GM18909 (cell line): ENCODE data around the gene SKOR1.

ENCODE experiments used
- ATAC-seq: cut with Tn5 transposase; IDR thresholded peaks from one replicate; pipeline ENCODE4 v1.9.1; 2021; ENCODE audit warnings: mild to moderate bottlenecking; ENCODE audit not compliant: unreplicated experiment, poor library complexity

The SKOR1 gene, protein sequence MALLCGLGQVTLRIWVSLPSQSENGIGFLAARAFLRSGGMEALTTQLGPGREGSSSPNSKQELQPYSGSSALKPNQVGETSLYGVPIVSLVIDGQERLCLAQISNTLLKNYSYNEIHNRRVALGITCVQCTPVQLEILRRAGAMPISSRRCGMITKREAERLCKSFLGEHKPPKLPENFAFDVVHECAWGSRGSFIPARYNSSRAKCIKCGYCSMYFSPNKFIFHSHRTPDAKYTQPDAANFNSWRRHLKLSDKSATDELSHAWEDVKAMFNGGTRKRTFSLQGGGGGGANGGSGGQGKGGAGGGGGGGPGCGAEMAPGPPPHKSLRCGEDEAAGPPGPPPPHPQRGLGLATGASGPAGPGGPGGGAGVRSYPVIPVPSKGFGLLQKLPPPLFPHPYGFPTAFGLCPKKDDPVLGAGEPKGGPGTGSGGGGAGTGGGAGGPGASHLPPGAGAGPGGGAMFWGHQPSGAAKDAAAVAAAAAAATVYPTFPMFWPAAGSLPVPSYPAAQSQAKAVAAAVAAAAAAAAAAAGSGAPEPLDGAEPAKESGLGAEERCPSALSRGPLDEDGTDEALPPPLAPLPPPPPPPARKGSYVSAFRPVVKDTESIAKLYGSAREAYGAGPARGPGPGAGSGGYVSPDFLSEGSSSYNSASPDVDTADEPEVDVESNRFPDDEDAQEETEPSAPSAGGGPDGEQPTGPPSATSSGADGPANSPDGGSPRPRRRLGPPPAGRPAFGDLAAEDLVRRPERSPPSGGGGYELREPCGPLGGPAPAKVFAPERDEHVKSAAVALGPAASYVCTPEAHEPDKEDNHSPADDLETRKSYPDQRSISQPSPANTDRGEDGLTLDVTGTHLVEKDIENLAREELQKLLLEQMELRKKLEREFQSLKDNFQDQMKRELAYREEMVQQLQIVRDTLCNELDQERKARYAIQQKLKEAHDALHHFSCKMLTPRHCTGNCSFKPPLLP

DNA sequence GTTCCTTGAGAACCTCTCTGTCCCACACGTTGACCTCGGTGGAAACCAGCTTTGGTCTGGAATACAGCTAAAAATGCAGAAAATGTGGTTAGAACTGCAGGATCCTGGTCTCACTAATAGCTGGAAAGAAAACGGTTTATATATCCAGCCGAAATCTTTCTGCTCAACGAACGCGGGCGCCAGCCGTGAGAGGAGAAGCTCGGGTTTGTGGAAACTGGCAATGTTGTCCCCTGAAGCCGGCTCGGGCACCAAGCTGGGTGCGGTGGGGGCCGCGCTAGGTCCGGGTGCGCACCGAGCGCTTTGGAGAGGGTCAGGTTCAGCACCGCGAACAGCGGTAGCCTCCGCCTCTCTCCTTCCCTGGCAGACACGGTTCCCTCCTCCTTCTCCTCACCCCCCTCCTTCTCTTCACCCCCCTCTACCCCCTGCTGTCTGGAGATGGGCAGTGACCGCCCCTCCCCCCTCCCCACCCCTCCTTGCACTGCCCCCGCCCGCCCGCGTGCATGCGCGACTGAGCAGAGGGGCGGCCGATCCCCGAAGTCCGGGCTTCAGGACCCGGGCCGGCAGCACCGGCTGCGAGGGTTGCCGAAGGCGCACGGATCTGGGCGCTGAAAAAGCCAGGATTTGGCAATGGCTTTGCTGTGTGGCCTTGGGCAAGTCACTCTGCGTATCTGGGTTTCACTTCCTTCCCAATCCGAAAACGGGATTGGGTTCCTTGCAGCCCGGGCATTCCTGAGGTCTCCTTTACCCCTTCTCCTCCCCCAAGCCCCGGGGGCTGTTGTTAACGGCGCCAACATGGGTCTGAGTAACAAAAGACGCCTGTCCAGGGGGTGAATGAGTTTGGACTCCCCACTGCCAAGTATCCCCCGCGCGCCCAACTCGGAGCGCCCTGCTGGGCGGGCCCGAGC is at the start of gene SKOR1:
TSS of gene SKOR1 (plus strand) at position 534 of the 905 bp plus-strand sequence. CDS start at position 628, 94 bp downstream.
- ATAC-seq = no peak

DNA sequence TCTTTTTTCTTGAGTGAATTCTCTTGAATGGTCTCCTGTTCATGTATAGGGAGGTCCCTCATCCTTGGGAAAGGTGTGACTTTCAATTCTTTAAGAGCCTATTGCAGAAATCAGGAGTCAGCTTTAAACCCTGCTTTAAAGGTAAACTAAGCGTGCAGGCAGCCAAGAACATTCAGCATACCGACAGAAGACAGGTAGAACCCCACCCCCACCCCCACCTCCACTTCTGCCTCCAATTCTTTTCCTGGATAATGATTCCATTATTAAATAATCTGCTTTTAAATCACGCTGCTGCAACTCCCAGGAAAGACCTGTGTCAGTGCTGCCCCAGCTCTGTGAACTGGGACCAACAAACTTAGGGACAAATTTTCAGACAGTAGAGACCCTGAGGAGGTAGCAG is 49.3 kb upstream of the SKOR1 start:
- no peak for ATAC-seq

DNA sequence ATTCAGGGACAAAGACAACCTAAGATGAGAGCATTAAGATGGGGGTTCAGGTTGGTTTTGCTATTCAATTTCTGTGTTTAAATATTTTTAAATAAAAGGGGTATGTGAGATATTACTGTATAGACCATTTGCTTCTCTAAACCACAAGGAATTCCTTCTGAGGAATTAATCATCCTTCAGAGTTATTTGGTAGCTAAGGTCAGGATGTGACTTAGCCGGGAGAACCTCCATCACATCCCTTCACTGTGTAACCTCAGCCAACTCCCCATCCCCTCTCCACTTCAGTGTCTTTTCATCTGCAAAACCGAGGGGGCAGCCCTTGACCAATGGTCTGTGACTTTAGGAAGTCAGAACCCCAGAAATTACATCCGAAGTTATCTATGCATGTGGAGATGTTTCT is 48.7 kb upstream of the SKOR1 start:
- ATAC-seq = no peak

DNA sequence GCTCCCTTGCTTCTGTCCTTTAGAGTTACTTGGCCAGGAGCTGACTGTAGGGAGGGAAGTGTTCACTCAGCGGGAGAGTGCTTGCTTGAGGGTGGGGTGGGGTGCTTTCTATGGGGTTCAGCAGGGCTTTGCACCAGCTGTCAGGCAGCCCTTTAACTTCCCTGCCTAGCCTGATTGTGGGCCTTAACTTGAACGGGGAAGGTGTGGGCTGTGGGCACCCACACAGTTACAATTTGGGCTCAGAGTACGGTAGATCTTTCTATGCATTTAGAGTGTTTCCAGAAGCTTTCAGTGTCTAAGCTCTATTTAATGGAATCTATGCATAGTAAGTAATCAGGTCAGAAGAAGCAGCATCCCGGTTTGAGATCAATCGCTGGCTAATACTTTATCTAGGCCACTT is 48.2 kb upstream of the SKOR1 start:
- no peak for ATAC-seq

DNA sequence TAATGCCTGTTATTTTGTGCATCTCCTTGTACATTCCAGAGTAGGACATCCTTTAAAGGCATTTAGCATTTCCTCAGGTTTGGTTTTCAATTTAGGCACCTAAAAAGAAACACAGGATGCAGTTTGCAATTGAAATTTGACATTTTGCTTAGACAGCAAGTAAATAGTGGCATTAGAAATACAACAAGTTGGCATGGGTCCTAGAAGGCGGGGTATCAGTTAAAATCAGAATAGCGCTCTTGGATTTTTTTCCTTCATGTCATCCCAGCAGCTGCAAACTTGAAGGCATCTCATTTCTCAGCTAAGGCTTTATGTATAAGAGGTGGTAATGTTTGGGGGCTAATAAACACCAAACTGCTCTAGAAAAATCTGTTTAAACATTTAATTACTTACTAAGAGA is 47.5 kb upstream of the SKOR1 start:
- no peak for ATAC-seq

DNA sequence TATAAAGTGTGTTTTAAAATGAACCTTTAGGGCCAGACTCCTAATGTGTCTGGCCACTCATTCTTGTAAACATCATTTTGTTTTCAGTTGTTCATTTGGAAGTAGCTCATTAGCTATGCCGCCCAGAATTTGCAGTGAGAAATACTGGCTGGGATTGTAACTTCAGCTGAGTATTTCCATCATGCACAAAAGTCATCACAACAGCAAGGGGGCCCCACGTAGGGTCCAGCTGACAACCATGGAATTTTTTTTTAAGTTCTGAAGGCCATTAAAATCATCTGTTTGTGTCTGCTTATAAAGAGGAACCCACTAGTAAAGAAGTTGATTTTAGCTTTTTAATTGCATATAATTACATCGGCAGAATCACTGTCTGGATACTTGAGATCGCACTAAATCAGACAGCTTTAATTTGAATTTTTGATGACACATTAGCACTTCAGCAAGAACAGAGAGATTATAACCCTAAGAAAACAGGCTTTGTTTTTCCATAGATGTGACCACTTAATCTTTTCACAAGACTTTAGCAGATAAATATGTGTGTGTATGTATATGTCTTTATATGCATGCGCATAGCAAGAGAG is 46.3 kb upstream of the SKOR1 start:
- ATAC-seq = no peak

DNA sequence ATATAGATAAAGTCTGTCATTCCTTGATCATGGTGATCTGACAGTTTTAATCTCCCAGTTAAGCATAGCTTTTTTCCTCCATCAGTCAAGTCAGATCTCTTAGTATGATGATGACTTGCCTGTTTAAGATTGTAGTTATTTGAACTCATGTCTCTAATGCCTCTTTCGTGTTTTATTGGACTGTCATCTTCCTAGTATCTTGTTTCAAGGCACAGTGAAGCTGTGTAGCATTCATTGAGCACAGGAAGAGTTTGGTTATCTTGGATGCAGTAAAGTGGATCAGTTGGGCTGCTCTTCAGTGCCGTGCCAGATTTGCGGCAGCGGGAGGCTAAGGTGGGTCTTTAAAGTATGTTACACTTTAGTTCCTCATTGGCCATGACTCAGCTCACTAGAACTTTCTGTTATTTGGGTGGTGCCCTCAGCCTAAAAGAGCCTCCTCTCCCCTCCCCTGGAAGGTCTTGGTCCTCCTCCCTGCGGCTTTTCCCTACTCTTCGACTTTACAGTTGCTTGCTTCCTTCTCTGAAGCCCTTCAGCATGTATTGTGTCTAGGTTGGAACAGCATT is 45.7 kb upstream of the SKOR1 start:
- no peak for ATAC-seq

DNA sequence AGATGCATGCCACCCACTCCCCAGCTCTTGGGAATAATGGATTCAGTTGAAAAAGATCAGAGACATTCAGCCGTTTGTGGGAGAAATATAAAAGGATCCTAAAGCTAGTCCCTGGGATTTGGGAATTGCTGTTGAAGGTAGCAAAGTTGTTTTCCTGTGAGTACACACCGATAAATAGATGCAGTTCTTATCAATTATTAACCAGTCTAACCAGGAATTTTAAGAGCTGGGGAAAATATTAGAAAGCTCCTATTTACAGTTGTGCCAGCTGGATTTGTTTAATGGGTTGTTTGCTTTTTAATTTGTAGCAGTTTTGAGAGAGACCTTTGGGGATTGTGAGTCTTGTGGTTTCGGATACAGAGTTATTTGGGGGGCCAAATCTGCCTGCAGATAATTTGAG is 44.2 kb upstream of the SKOR1 start:
- ATAC-seq = no peak

DNA sequence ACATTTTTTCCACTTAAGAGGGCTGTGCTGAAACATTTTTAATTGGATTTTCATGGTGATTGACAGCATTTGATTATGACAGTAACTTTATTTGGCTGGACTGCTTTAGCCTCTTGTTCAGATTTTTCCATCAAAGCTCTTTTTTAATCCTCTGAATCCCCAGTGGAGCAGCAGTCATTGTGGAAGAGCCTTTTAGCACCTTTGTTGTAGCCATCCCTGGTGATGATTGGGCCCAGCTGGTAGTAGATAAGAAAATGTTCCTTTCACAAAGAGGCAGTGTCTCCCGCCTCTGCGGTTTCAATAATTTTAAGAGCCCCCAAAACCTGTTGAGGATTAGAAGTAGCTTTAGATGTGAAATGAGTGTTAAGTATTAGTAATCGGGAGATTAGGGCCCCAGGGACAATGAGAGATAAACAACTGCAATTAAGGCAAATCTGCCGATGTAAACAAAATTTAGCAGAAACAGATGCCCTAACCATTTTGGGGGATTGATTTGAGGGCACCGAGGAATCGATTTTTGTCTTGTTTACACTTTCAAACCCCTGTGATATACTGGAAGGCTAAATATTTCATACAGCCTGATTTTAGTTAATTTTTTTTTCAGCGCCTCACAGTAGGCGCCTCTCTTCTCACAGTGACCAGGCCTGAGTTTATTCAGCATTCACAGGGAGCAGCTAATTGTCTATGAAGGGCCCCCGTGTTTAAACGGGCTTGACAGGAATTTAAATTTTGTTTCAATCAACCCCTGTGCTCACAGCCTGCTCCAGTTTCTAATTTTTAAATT is 43.2 kb upstream of the SKOR1 start:
- no peak for ATAC-seq

DNA sequence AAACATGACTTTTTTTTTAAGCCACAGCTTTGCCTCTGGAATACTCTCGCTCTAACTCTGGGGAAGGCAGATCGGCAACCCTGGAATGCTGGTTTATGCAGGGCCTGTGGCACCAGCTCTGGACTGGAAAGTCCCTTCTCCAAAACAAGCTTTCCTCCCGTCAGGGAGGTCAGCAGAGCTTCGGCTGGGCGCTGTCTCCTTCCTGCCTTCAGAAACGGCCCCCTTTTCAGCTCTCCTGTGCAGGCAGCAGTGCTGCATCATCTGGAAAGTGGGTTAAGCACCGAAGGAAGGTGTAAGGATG is 42.7 kb upstream of the SKOR1 start:
- no peak for ATAC-seq

DNA sequence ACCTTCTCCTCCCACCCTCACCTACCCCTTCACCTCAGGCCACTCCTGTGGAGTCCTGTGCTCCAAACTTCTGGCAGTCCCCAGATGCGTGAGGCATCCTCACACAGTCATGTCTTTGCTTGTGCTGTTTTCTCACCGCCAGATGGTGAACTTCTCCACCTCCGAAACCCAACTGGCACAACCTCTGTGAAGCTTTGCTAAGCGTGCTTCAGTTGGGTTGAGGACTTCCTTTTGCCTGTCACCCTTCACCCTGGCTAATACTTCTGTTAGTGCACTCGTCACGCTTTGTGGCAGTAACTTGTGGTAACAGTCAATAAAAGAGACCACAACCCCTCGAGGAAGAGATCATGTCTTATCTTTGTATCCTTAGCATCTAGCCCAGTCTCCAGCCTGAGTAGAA is 42.0 kb upstream of the SKOR1 start:
- peak; percentile 52 for ATAC-seq

DNA sequence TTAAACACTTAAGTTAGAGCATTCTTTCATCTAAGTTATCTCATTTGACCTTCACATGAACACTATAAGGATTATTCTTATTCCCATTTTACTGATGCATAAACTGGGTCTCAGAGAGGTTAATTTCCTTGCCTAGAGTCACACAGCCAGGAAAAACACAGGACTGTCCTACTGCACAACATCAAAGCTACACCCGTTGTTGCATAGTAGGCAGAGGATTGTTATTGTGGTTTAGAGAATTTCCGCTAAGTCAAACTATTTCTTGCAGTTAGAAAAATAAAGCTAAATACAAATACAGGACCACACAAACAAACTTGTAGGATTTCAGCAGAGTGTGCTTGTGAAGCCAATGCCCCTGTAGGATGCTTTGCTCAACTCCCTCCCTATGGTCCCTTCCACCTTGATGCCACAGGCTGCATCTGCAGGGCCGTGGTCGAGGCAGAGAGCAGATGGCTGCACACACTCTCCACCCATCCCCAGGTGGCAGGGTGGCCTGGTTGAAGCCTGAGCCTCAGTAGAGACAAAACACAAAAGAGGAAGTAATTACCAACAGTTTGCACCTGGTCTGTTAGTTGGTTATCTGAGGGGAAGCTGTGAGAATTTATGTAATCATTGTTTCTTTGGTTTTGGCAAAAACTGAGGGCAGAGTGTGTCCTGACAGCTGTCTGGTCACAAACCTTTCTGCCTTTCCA is 41.1 kb upstream of the SKOR1 start:
- ATAC-seq = peak; percentile 85

DNA sequence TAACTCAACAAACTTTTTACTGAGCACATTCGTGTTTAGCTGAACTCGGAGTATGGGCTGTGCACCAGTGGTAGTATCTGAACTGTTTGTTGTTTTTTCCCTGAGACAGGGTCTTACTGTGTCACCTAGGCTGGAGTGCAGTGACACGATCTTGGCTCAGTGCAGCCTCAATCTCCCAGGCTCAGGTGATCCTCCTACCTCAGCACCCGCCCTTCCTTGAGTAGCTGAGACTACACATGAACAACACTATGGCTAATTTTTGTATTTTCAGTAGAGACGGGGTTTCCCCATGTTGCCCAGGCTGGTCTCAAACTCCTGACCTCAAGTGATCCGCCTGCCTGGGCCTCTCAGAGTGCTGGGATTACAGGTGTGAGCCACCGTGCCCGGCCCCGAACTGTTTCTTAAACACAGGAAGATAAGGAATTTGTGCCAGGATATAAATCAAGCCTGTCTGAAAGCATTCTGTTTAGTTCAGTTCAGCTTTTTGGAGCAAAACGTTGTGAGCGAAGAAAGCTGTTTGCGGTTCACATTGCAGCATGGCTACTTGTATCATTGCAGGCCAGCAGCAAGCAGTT is 40.4 kb upstream of the SKOR1 start:
- ATAC-seq = peak; percentile 6

DNA sequence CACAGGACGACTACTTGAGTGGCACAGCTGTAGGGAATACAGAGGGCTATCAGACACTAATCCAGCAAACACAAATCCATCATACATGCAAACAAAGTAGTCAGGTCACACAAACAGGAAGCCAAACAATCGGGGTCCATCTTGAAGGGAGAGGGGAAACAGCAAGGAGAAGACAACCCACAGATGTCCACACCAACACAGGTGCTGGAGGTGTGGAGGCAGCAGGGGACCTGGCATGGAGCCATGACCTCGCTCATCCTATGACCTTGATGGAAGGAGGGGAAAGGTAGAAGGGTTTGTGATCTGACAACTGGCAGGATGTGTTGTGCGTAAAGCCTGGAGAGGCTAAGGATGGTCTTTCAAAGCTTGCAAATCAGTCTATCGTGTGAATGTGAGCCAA is 39.9 kb upstream of the SKOR1 start:
- no peak for ATAC-seq

DNA sequence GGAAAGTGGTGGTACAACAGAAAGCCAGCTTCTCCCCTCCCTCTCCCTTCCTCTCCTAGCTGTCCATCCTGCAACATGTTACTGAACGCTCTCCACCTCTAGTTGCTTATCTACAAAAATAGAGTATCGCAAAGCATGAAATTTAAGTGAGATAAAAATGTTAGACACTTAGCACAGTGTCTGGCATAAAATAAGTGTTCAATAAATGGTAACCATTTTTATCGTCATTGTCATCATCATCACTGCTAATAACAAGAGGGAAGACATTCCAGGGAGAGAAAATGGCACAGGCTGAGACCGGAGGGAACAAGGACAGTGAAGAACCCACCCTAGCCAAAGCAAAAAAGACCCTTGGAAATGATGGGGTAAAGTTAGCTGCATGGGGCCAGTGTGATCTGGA is 38.7 kb upstream of the SKOR1 start:
- no peak for ATAC-seq

DNA sequence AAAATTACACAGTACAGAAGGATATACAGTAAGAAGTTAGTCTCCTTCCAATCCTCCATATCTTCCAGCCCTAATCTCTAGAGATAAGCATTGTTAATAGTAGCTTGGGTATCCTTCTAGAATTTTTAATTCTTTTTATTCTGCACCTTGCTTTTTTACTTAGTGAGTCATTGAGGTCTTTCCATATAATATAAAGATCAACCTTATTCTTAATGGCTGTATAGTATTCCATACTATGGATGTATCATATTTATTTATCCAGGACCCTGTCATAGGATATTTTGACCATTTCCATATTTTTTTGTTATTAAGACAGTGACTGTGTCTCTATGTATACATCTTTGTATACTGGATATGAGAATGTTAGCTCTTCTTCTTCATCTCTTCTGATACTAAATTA is 36.3 kb upstream of the SKOR1 start:
- ATAC-seq = no peak

DNA sequence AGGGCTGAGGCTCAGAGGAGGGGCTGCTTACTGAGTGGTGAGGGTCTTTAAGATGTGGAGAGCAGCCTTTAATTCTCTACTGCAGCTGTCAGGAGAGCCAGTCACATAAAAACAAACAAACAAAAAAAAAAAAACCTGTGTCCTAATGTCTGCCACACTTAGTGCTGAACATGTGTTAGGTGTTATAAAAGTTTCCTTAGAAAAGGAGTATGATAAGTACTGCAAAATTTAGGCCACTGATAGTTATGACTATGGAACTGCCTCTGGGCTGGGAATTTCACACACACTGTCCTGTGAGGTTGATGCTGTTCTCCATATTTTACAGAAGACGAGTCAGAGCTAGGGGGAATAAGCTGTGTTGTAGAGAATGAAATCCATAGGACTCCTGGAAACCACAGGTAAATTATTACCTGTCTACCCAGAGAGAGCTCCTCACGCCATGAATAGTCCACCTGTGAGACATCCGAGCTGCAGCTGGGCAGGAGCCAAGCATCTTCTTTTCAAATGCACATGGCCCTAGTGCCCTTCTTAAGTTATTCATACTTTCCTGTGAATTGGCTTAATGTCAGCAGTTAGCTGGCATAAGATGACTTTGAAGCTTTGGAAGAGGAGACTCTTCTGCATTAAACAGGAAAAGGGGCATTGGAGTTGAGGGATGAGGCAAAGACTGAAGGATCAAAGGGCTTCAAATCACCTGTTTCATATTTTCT is 34.5 kb upstream of the SKOR1 start:
- no peak for ATAC-seq
